ENCODE data around the gene PARS2.

PARS2 gene

DNA sequence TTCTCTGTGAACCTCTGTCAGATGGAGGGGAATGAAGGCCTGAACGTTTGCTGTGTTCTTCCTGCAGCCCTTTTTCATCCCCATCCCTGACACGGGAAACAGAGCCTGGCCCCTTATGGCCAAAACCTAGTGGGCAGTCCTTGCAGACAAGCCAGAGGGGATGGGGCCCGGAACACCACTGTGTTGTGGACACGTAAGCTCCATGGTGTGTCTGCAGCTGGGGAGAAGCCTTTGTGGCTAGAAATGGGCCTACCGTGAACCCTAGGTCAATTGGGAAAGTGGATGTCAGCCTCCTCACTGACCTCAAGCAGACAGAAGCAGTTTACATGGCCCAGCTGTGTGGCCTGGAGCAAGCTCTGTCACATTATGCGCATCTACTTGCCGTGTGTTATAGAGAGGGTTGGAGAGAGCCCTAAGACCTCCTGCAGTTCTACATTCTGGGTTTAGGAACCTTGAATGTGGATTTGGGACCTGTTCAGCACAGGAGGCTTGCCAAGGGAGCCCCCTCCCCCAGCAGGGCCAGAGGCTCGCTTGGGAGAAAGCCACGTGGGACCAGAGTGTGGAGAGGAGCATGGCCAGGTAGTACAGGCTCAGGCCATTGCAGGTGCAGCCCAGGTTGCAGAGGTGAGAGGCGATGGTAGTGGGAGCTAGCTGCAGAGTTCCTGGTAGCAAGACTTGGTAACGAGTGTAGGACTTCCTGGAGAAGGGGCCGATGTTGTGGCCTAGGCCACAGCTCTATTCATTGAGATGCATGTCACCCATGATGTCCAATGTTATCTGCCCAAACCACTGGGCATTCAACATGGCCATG lies 20.7 kb downstream of the PARS2 start:
- Histone ChIP-seq H3K36me3 (ENCODE audit: control insufficient read depth in 1 of 2, insufficient read depth in 2 of 2, low read depth in 1 of 2, low read length in 2 of 2) (peaks cover 43 to 52% of the 10 kb centered on the region in 2 experiments), H3K18ac (ENCODE audit: low read depth in 1 of 2, low read length in 2 of 2) (no peak overlapping the region), H3K4ac (ENCODE audit: low read depth in 1 of 2, low read length in 2 of 2) (peak overlapping the region in 1 of 2 experiments; percentile 13), H2BK120ac (ENCODE audit: low read depth, low read length) (no peak overlapping the region), H3K9me3 (ENCODE audit: control insufficient read depth, low read length) (no peaks in the 10 kb centered on the region), H2BK12ac (ENCODE audit: low read length in 2 of 2) (no peak overlapping the region), H3K4me1 (ENCODE audit: control insufficient read depth, insufficient read depth, low read depth, low read length) (no peaks in the 10 kb centered on the region), H3K27me3 (ENCODE audit: control insufficient read depth in 1 of 2, insufficient read depth in 1 of 2, low read length in 2 of 2) (peaks cover 0 to 11% of the 10 kb centered on the region in 2 experiments), H3K4me3 (ENCODE audit: insufficient read depth in 1 of 2, low read depth in 1 of 2, low read length in 2 of 2) (no peak overlapping the region), H3K23ac (ENCODE audit: low read length in 2 of 2) (no peak overlapping the region), H2BK15ac (ENCODE audit: low read depth, poor library complexity, severe bottlenecking) (no peak overlapping the region), H3K79me1 (replicated peaks; ENCODE audit: low read length, poor library complexity, severe bottlenecking) (peaks cover 1% of the 10 kb centered on the region), H2AFZ (ENCODE audit: low read depth, low read length) (no peak overlapping the region), H3K27ac (ENCODE audit: low read length, poor library complexity, severe bottlenecking) (no peak overlapping the region), H2BK5ac (ENCODE audit: low read depth, low read length, poor library complexity, severe bottlenecking) (no peak overlapping the region), H3K4me2 (ENCODE audit: low read length, poor library complexity, severe bottlenecking) (no peak overlapping the region), H4K8ac (ENCODE audit: low read length) (no peak overlapping the region), H2AK5ac (ENCODE audit: low read length, severe bottlenecking) (no peak overlapping the region), H4K91ac (ENCODE audit: low read length) (no peak overlapping the region), H3K14ac (ENCODE audit: low read length in 2 of 2) (no peak overlapping the region), H3K9ac (ENCODE audit: low read length) (peak overlapping the region; percentile 45)
- WGBS, result 86% methylated on average over 11 of the region's 12 CpGs
- DNase-seq, result peak; percentile 44

DNA sequence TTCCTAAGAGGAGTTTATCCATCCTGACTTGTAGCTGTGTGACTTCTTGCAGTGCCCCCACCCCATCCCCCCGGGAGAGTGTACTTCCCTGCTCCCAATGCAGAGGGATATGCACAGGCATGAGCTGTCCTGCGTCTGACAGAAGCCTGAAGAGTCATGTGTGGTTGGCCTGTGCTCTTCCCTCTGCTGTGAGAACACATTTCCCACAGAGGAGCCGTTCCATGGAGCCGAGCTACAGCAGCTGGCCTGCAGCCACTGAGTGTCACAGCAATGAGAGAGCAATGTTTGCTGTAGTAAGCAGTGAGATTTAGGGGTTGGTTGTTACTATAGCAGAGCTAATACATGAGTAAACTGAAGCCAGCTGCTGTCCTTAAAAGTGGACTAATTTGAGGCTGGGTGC lies 22.0 kb downstream of the PARS2 start:
- no peak overlapping the region for H3K18ac ChIP-seq (ENCODE audit: low read depth in 1 of 2, low read length in 2 of 2)
- H2BK5ac ChIP-seq (ENCODE audit: low read depth, low read length, poor library complexity, severe bottlenecking), result no peak overlapping the region
- H2BK120ac ChIP-seq (ENCODE audit: low read depth, low read length), result no peak overlapping the region
- 77% methylated on average over 4 of the region's 4 CpGs for WGBS
- H4K8ac ChIP-seq (ENCODE audit: low read length), result no peak overlapping the region
- DNase-seq, result peak; percentile 58
- no peak overlapping the region for H3K27ac ChIP-seq (ENCODE audit: low read length, poor library complexity, severe bottlenecking)
- peak overlapping the region; percentile 45 for H3K9ac ChIP-seq (ENCODE audit: low read length)
- no peak overlapping the region for H2AFZ ChIP-seq (ENCODE audit: low read depth, low read length)
- no peak overlapping the region for H3K14ac ChIP-seq (ENCODE audit: low read length in 2 of 2)
- H3K79me1 ChIP-seq (replicated peaks; ENCODE audit: low read length, poor library complexity, severe bottlenecking), result peaks cover 1% of the 10 kb centered on the region
- H3K4me3 ChIP-seq (ENCODE audit: insufficient read depth in 1 of 2, low read depth in 1 of 2, low read length in 2 of 2), result no peak overlapping the region
- no peak overlapping the region for H4K91ac ChIP-seq (ENCODE audit: low read length)
- H3K27me3 ChIP-seq (ENCODE audit: control insufficient read depth in 1 of 2, insufficient read depth in 1 of 2, low read length in 2 of 2), result peaks cover 0 to 3% of the 10 kb centered on the region in 2 experiments
- no peak overlapping the region for H3K4ac ChIP-seq (ENCODE audit: low read depth in 1 of 2, low read length in 2 of 2)
- H3K9me3 ChIP-seq (ENCODE audit: control insufficient read depth, low read length), result no peaks in the 10 kb centered on the region
- peaks cover 54 to 63% of the 10 kb centered on the region in 2 experiments for H3K36me3 ChIP-seq (ENCODE audit: control insufficient read depth in 1 of 2, insufficient read depth in 2 of 2, low read depth in 1 of 2, low read length in 2 of 2)
- no peaks in the 10 kb centered on the region for H3K4me1 ChIP-seq (ENCODE audit: control insufficient read depth, insufficient read depth, low read depth, low read length)
- no peak overlapping the region for H2BK12ac ChIP-seq (ENCODE audit: low read length in 2 of 2)
- H2AK5ac ChIP-seq (ENCODE audit: low read length, severe bottlenecking), result no peak overlapping the region
- no peak overlapping the region for H3K4me2 ChIP-seq (ENCODE audit: low read length, poor library complexity, severe bottlenecking)
- no peak overlapping the region for H3K23ac ChIP-seq (ENCODE audit: low read length in 2 of 2)
- no peak overlapping the region for H2BK15ac ChIP-seq (ENCODE audit: low read depth, poor library complexity, severe bottlenecking)

DNA sequence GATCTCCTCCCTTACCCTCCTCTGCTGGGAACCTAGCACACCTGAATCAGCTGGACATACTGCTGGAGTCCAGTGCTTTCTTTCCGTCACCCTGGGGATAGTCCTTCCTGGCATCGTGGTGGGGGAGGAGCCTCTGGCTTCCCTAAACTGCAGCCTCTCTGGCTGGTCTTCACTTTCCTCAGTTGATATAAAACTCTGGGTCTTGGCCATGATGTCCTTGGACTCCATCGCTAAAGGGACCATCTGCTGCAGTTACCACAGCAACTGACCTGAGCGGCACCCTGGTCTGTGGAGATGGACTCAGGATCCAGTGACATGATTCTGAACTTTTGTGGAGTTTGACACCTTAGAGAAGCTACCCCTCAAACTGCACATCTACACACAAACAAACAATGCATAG lies 22.8 kb downstream of the PARS2 start:
- Histone ChIP-seq H2AFZ (ENCODE audit: low read depth, low read length) (no peak overlapping the region), H3K4me1 (ENCODE audit: control insufficient read depth, insufficient read depth, low read depth, low read length) (no peaks in the 10 kb centered on the region), H3K14ac (ENCODE audit: low read length in 2 of 2) (no peak overlapping the region), H3K18ac (ENCODE audit: low read depth in 1 of 2, low read length in 2 of 2) (no peak overlapping the region), H3K9me3 (ENCODE audit: control insufficient read depth, low read length) (no peaks in the 10 kb centered on the region), H3K4me2 (ENCODE audit: low read length, poor library complexity, severe bottlenecking) (no peak overlapping the region), H3K4ac (ENCODE audit: low read depth in 1 of 2, low read length in 2 of 2) (no peak overlapping the region), H4K8ac (ENCODE audit: low read length) (no peak overlapping the region), H2AK5ac (ENCODE audit: low read length, severe bottlenecking) (no peak overlapping the region), H3K4me3 (ENCODE audit: insufficient read depth in 1 of 2, low read depth in 1 of 2, low read length in 2 of 2) (no peak overlapping the region), H2BK120ac (ENCODE audit: low read depth, low read length) (no peak overlapping the region), H3K27ac (ENCODE audit: low read length, poor library complexity, severe bottlenecking) (no peak overlapping the region), H2BK15ac (ENCODE audit: low read depth, poor library complexity, severe bottlenecking) (no peak overlapping the region), H4K91ac (ENCODE audit: low read length) (no peak overlapping the region), H3K27me3 (ENCODE audit: control insufficient read depth in 1 of 2, insufficient read depth in 1 of 2, low read length in 2 of 2) (no peaks in the 10 kb centered on the region), H3K9ac (ENCODE audit: low read length) (no peak overlapping the region), H3K79me1 (replicated peaks; ENCODE audit: low read length, poor library complexity, severe bottlenecking) (peaks cover 5% of the 10 kb centered on the region), H3K36me3 (ENCODE audit: control insufficient read depth in 1 of 2, insufficient read depth in 2 of 2, low read depth in 1 of 2, low read length in 2 of 2) (peaks cover 59 to 70% of the 10 kb centered on the region in 2 experiments), H2BK5ac (ENCODE audit: low read depth, low read length, poor library complexity, severe bottlenecking) (no peak overlapping the region), H3K23ac (ENCODE audit: low read length in 2 of 2) (no peak overlapping the region), H2BK12ac (ENCODE audit: low read length in 2 of 2) (no peak overlapping the region)
- no peak for DNase-seq
- WGBS, result 97% methylated on average over 4 of the region's 4 CpGs

DNA sequence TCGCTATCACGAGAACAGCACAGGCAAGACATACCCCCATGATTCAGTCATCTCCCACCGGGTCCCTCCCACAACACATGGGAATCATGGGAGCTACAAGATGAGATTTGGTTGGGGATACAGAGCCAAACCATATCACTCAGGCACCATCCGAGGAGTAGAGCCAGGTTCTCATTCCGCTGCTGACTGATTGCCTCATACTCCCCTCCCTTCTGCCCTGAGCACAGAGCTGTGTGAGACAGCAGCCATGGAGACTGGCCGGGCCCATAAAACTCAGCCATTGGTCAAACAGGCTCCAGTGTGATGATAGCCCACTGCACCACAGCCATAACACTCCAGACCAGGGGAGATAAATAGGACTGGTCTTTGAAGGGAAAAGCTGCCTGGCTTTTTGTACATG lies 26.1 kb downstream of the PARS2 start:
- no peak overlapping the region for H3K9ac ChIP-seq (ENCODE audit: low read length)
- H3K36me3 ChIP-seq (ENCODE audit: control insufficient read depth in 1 of 2, insufficient read depth in 2 of 2, low read depth in 1 of 2, low read length in 2 of 2), result peaks cover 43 to 89% of the 10 kb centered on the region in 2 experiments
- no peak overlapping the region for H2BK12ac ChIP-seq (ENCODE audit: low read length in 2 of 2)
- no peak overlapping the region for H3K4ac ChIP-seq (ENCODE audit: low read depth in 1 of 2, low read length in 2 of 2)
- no peak for DNase-seq
- no peaks in the 10 kb centered on the region for H3K4me1 ChIP-seq (ENCODE audit: control insufficient read depth, insufficient read depth, low read depth, low read length)
- 90% methylated on average over 6 of the region's 6 CpGs for WGBS
- H3K27ac ChIP-seq (ENCODE audit: low read length, poor library complexity, severe bottlenecking), result no peak overlapping the region
- H2BK15ac ChIP-seq (ENCODE audit: low read depth, poor library complexity, severe bottlenecking), result no peak overlapping the region
- H4K8ac ChIP-seq (ENCODE audit: low read length), result no peak overlapping the region
- H2AK5ac ChIP-seq (ENCODE audit: low read length, severe bottlenecking), result no peak overlapping the region
- no peak overlapping the region for H2BK5ac ChIP-seq (ENCODE audit: low read depth, low read length, poor library complexity, severe bottlenecking)
- H2BK120ac ChIP-seq (ENCODE audit: low read depth, low read length), result no peak overlapping the region
- H3K79me1 ChIP-seq (replicated peaks; ENCODE audit: low read length, poor library complexity, severe bottlenecking), result peaks cover 7% of the 10 kb centered on the region
- no peak overlapping the region for H3K23ac ChIP-seq (ENCODE audit: low read length in 2 of 2)
- H4K91ac ChIP-seq (ENCODE audit: low read length), result no peak overlapping the region
- H2AFZ ChIP-seq (ENCODE audit: low read depth, low read length), result no peak overlapping the region
- H3K27me3 ChIP-seq (ENCODE audit: control insufficient read depth in 1 of 2, insufficient read depth in 1 of 2, low read length in 2 of 2), result no peaks in the 10 kb centered on the region
- H3K4me2 ChIP-seq (ENCODE audit: low read length, poor library complexity, severe bottlenecking), result no peak overlapping the region
- H3K14ac ChIP-seq (ENCODE audit: low read length in 2 of 2), result no peak overlapping the region
- no peak overlapping the region for H3K4me3 ChIP-seq (ENCODE audit: insufficient read depth in 1 of 2, low read depth in 1 of 2, low read length in 2 of 2)
- no peak overlapping the region for H3K18ac ChIP-seq (ENCODE audit: low read depth in 1 of 2, low read length in 2 of 2)
- H3K9me3 ChIP-seq (ENCODE audit: control insufficient read depth, low read length), result no peaks in the 10 kb centered on the region

Measured in mesenchymal stem cell (in vitro differentiated cells and primary cell).